ENCODE data around the gene SLC4A1.

SLC4A1 gene

GRCh38 chr17:44283344-44284023 is 15.5 kb upstream of the SLC4A1 start:
- no peak for DNase-seq

DNA sequence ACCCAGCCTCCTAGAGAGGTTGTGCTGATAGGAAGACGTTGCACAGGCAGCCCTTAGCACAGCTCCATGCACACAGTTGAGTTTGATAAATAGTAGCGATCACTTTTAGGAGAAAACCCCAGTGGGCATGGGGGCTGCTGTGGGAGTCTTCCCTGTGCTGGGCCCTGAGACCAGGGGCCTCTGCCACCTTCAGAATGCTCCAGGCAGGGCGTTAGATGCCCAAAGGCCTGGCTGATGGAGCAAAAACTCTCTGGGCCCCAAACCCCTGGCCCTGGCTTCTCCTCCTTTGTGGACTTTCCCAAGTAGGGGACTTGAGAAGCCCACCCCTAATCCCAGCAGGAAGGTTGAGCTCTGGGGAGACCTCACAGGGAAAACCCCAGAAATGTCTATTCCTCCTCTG is 14.3 kb upstream of the SLC4A1 start:
- no peak for DNase-seq

GRCh38 chr17:44281570-44281969 is 13.6 kb upstream of the SLC4A1 start:
- no peak for DNase-seq

DNA sequence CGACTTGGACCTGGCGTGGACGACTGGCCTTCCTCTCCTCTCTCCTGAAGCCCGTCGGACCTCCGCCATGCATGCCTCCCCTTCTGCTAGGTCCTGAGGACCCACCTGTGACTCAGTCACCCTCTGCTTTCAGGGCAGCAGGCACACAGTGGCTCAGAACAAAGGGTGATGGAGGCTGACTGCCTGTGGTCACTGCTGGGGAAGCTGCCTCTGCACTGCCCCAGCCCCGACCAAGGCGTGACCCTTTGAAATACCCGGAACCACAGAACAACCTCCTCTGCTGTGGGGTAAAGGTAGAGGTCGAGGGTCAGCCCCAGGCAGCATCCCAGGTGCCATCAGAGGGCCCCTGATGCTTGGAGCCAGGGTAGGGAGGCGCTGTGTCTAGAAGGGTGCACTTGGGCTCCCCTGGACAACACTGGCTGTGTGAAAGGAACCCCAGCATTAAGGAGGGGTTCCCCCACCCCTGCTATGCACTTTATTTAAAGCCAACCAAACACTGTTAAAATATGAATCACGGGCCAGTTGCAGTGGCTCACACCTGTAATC is 12.5 kb upstream of the SLC4A1 start:
- DNase-seq, result no peak

GRCh38 chr17:44279666-44280391 is 11.9 kb upstream of the SLC4A1 start:
- no peak for DNase-seq

- no peak for DNase-seq
Observed at GRCh38 chr17:44279346-44279665, 11.4 kb upstream of the SLC4A1 start.

DNA sequence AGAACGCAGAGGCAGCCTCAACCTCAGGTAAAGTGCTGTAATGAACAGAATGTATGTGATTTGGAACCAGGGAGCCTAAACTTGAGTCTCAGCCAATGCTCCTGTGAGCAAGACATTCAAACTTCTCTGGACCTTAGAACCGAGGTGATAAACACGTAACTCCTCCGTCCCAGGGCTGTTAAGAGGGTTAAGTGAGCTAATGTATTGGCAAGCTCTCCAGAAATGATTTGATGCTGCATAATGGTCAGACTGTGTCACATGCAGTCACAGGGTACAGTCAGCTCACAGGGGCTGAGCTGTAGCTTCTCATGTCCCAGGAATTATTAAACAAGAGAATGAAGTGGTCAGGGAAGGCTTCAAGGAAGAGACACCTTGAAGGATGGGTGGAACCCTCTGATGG is 10.0 kb upstream of the SLC4A1 start:
- DNase-seq, result no peak

- no peak for DNase-seq
Observed at GRCh38 chr17:44273607-44274006, 5.7 kb upstream of the SLC4A1 start.

GRCh38 chr17:44272954-44273353 is 5.0 kb upstream of the SLC4A1 start:
- DNase-seq, result no peak

GRCh38 chr17:44272321-44272951 is 4.5 kb upstream of the SLC4A1 start:
- DNase-seq, result no peak

- DNase-seq, result no peak
Observed at GRCh38 chr17:44269535-44270240, 1.8 kb upstream of the SLC4A1 start.

DNA sequence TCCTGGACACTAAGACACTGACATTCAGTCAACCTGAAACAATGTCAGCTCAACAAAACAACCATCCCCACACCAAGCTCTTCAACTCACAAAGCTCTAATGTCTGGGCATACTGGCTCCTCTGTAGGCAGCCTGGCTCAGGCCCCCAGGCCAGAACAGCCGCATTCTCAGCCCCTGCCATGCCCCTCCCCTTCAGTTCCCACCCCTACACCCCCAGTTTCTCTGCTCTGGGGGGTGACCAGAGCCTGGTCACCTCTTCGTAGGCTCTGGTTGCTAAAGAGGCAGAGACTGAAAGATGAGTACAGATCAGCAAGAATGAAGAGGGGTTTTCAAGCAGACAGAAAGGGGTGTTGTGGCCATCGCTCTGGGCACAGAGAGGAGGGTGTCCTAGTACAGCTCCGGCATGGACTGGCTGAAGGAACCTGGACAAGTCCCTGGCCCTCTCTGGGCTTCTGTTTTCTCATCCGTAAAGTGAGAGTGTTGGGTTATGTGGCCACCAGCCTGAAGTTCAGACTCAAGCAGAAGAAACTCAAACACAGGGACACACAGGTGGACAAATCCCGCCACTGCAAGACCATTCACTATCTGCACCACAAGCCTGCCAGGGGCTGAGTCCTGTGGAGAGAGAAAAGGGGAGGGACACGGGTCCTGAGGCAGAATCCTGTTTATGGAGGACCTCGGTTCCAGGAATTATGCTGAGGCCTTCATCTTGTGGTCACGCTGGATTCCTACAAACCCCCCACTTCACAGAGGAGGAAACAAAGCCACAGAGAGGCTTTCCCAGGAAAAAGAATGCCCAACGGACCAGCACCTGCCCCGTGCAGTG is 987 bp upstream of the SLC4A1 start:
- DNase-seq, result no peak

- no peak for DNase-seq
Observed at GRCh38 chr17:44267165-44267455, 825 bp downstream of the SLC4A1 start.

- no peak for DNase-seq
Observed at GRCh38 chr17:44266402-44267164, 1.4 kb downstream of the SLC4A1 start.

GRCh38 chr17:44263345-44263902 is 4.5 kb downstream of the SLC4A1 start:
- DNase-seq, result no peak

DNA sequence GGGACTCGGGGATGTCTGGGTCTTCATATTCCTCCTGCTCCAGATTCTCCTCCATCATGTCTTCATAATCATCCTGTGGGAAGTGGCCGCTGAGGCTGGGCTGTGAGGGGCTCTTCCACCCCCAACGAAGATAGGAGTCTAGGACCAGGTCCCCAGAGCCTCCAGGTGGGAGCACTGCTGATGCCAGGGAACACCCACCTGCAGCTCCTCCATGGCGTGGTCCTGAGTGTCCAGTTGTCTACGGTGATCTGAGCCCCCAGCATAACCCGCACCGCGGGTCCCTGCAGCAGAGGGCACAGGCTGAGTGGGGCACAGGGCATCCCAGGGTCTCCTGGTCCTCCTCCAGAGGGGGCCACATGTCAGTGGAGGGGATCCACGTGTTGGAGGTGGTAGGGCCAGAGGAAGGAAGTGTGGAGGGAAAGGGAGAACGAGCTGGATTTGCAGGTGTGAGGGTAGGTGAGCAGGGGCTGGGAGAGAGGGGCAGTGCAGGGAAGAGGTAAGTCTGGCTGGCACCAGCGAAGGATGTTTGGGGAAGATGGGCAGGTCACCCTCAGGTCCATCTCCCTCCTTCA is 5.2 kb downstream of the SLC4A1 start:
- no peak for DNase-seq

DNA sequence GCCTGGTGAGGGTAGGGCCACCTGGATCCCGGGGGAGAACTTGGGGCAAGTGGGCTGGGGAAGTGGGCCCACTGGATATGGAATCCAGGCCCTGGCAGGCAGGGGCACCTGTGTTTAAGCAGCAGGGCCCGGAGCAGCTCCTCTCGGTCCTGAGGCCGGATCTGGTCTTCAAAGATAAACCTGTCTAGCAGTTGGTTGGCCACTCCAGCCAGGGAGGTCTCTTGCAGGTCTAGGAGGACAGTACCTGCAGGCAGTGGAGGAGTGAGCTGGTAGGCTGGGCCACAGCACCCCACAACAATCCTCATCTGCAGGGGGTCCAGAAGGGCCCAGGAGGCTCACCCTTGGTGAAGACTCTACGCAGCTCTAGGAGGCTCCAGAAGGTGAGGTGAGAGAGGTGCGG is 7.6 kb downstream of the SLC4A1 start:
- no peak for DNase-seq

DNA sequence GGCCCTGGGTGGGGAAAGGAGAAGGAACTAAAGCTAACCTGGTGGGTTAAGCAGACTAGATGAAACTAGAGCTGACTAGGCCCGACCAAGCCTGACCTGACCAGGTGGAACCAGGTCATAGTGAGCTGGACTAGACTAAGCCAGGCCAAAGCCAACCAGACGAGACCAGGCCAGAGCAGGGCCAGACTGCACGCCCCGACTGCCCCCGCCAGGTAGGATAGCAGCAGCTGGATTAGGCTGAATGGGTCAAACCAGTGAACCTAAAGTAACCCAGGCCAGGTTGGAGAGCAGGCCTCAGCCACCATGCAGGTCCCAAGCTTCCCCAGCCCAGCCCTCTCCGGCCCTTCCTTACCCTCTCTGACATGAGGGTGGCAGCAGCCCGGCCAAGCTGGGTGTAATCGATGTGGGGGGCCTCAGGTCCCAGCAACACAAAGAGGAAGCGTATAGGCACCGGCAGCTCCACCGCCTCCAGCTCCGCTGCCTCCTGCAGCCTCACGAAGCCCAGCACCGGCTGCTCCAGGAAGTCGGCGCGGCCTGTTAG is 9.1 kb downstream of the SLC4A1 start:
- no peak for DNase-seq

GRCh38 chr17:44257815-44258760 is 9.8 kb downstream of the SLC4A1 start:
- DNase-seq, result no peak

DNA sequence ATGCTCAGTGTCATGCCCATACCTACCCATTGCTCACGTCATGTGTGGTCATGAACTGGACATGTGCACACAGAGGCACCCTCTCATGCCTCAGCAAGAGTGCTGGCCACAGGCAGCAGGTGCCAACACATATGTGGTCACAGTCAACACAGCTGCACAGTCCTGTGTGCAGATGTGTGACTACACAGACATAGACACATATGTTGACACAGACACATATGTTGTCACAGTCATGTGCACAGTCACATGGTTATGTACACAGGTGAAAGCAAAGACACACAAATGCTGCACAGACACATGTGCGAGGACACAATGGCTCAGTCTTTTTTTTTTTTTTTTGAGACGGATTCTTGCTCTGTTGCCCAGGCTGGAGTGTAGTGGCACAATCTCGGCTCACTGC is 11.3 kb downstream of the SLC4A1 start:
- DNase-seq, result no peak
